ENCODE measurements around the gene SHROOM3. TPM values are rescaled to one million over a fixed set of nuclear protein-coding genes. Genes with fewer than 3 reads are reported as not detected.

Gene SHROOM3
- total RNA-seq, 2 donors from 2014 or later, result 139 to 171 TPM

DNA sequence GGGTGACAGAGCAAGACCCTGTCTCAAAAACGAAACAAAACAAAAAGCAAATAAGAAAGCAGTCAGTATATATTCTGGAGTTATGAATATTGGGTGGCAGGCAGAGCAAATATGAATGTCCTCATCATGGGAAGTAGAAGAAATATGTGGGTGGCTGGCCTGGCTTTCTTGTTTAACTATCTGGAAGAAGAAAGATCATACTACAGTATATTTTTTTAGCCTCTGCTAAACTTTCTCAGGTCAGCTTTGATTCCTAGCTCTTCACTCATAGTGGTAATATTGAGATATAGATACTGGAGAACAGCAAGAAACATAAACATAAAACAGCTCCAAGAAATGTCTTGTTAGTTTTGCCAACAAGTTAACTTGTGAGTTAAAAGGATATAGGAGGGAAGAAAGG lies 270.4 kb downstream of the SHROOM3 start:
- peak overlapping the region; percentile 69 to 76 for H3K27ac ChIP-seq
- no peak overlapping the region for H3K4me3 ChIP-seq
- DNase-seq (ENCODE audit: low spot score), result no peak
- H3K36me3 ChIP-seq, result no peaks in the 10 kb centered on the region
- ATAC-seq (ENCODE audit: insufficient number of reproducible peaks, low FRiP score, low read depth), result no peak
- TF ChIP-seq, protein P1, sequence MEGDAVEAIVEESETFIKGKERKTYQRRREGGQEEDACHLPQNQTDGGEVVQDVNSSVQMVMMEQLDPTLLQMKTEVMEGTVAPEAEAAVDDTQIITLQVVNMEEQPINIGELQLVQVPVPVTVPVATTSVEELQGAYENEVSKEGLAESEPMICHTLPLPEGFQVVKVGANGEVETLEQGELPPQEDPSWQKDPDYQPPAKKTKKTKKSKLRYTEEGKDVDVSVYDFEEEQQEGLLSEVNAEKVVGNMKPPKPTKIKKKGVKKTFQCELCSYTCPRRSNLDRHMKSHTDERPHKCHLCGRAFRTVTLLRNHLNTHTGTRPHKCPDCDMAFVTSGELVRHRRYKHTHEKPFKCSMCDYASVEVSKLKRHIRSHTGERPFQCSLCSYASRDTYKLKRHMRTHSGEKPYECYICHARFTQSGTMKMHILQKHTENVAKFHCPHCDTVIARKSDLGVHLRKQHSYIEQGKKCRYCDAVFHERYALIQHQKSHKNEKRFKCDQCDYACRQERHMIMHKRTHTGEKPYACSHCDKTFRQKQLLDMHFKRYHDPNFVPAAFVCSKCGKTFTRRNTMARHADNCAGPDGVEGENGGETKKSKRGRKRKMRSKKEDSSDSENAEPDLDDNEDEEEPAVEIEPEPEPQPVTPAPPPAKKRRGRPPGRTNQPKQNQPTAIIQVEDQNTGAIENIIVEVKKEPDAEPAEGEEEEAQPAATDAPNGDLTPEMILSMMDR (IDR thresholded peaks at IDR 0.05), result no peak
- H3K4me1 ChIP-seq (ENCODE audit: control insufficient read depth in 1 of 2, low read depth in 2 of 2), result peaks cover 48 to 94% of the 10 kb centered on the region in 2 donors
- no peaks in the 10 kb centered on the region for H3K27me3 ChIP-seq (replicated peaks; ENCODE audit: insufficient read depth)
- H3K9me3 ChIP-seq, result no peaks in the 10 kb centered on the region

DNA sequence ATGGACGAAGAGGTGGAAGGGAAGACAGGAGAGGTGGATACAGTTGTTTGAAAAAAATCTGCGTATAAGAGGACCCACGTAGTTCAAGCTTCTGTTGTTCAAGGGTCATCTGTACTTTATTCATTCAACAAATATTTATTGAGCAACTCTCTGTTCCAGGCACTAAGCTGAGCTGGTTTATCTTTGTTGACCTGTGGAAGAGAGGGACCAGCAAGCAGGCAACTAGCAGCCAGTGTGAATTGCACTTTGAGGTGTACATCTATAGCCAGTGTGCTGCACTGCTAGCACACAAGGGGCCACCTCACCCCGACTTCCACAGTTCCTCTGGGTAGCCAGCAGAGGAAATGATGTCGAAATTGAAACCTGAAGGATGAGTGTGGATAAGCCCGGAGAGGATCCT lies 271.6 kb downstream of the SHROOM3 start:
- DNase-seq (ENCODE audit: low spot score) (no peak), ATAC-seq (ENCODE audit: insufficient number of reproducible peaks, low FRiP score, low read depth) (no peak)
- Histone ChIP-seq H3K27me3 (replicated peaks; ENCODE audit: insufficient read depth) (no peaks in the 10 kb centered on the region), H3K27ac (peak overlapping the region; percentile 69 to 76), H3K36me3 (peaks cover 5% of the 10 kb centered on the region), H3K4me3 (no peak overlapping the region), H3K4me1 (ENCODE audit: control insufficient read depth in 1 of 2, low read depth in 2 of 2) (peaks cover 48 to 91% of the 10 kb centered on the region in 2 donors), H3K9me3 (no peaks in the 10 kb centered on the region)
- TF ChIP-seq, protein P1 (IDR thresholded peaks at IDR 0.05), result no peak

DNA sequence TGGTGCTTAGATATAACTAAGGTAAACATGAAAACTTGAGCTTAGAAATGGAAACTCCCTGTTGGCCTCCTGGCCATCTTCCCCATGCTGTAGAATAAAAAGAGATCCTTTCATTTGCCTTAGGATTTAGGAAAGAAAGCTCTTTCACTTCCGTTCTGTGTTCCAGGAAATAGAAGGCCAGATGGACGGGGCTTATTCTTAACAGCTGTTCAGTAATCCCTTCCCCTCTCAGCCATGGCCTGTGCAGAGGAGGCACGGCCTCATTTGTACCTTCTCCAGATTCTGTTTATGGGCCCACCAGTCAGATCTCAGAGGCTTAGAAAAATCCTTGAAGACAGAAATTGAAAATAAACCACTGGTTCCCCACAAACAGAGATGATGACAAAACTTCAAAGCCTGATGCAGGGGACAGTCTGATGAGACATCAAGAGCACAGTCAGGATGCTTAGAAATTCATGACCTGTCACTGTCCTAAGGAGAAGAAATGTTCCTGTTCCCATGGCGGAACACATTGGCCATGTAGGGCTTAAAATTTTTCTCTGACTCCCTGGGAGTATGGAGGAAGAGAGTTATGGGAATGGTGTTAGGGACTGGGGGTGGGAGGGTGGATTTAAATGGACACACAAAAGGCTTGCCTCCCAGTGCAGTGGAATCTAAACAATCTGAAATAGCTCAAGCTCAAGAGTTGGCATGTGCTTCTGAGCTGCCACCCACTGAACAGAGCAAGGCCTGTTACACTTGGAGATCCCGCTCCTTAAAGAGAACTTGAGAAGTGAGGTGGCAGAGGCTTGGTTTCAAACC lies 274.1 kb downstream of the SHROOM3 start:
- no peak overlapping the region for H3K4me3 ChIP-seq
- TF ChIP-seq, protein P1 (IDR thresholded peaks at IDR 0.05), result no peak
- peak overlapping the region; percentile 65 to 69 for H3K27ac ChIP-seq
- no peaks in the 10 kb centered on the region for H3K27me3 ChIP-seq (replicated peaks; ENCODE audit: insufficient read depth)
- ATAC-seq (ENCODE audit: insufficient number of reproducible peaks, low FRiP score, low read depth) (peak; percentile 42), DNase-seq (ENCODE audit: low spot score) (no peak)
- peaks cover 51 to 83% of the 10 kb centered on the region in 2 donors for H3K4me1 ChIP-seq (ENCODE audit: control insufficient read depth in 1 of 2, low read depth in 2 of 2)
- H3K9me3 ChIP-seq, result no peaks in the 10 kb centered on the region
- H3K36me3 ChIP-seq, result peaks cover 5% of the 10 kb centered on the region

DNA sequence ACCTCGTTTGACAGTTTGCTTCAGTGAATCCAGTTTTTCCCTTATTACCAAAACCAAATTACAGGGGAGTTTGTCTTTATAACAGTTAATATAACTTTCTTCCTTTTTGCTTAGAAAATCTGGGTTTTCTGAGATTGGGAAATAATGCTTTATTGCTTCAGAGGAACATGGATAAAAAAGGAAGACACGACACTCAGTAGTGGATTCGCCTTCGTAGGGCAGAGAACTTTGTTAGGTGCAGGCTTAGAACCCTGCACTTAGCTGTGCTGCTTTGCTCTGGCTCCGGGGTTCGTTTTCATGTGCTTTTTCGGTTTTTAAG lies 274.7 kb downstream of the SHROOM3 start:
- H3K4me1 ChIP-seq (ENCODE audit: control insufficient read depth in 1 of 2, low read depth in 2 of 2), result peaks cover 47 to 83% of the 10 kb centered on the region in 2 donors
- no peak for ATAC-seq (ENCODE audit: insufficient number of reproducible peaks, low FRiP score, low read depth)

DNA sequence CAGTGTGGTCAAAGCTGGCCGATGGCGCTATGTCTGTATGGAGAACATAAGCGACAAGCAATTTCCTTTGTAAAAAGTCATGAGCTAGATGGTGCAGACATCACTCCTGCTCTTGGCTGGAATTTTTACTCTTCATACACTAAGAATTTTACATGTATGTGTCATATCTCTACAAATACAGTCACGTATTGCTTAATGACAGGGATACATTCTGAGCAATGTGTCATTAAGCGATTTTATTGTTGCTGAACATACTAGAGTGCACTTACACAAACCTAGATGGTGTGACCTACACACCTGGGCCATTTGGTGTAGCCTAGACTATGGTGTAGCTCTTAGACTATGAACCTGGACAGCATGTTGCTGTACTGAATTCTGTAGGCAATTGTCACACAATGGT lies 277.5 kb downstream of the SHROOM3 start:
- Histone ChIP-seq H3K27ac (peak overlapping the region; percentile 24 to 44), H3K27me3 (replicated peaks; ENCODE audit: insufficient read depth) (no peaks in the 10 kb centered on the region), H3K4me3 (no peak overlapping the region), H3K4me1 (ENCODE audit: control insufficient read depth in 1 of 2, low read depth in 2 of 2) (peaks cover 50 to 83% of the 10 kb centered on the region in 2 donors), H3K9me3 (no peaks in the 10 kb centered on the region), H3K36me3 (peaks cover 5% of the 10 kb centered on the region)
- ATAC-seq (ENCODE audit: insufficient number of reproducible peaks, low FRiP score, low read depth) (no peak), DNase-seq (ENCODE audit: low spot score) (no peak)
- TF ChIP-seq, protein P1 (IDR thresholded peaks at IDR 0.05), result no peak

More for the DNA sequence above, 274.7 kb downstream of the SHROOM3 start:
- TF ChIP-seq, protein P1 (IDR thresholded peaks at IDR 0.05), result no peak
- no peak for DNase-seq (ENCODE audit: low spot score)
- peak overlapping the region; percentile 65 to 69 for H3K27ac ChIP-seq
- no peaks in the 10 kb centered on the region for H3K9me3 ChIP-seq
- peaks cover 5% of the 10 kb centered on the region for H3K36me3 ChIP-seq
- H3K27me3 ChIP-seq (replicated peaks; ENCODE audit: insufficient read depth), result no peaks in the 10 kb centered on the region
- no peak overlapping the region for H3K4me3 ChIP-seq
